Stimulated activated CD4-positive, alpha-beta T cell treated with anti-CD3 and anti-CD28 coated beads, Interleukin-12 subunit alpha, Interleukin-12 subunit beta, amount 100 ng/mL, for 24 hours (primary cell): Measurements from ENCODE around the gene GADD45A.
"Not testable (repeated sequence)": the region's sequence is repeated elsewhere in the genome, so short reads cannot be mapped to it uniquely, and the experiment has no call there.

Experiments
- DNase-seq, 2 experiments: peaks; one replicate each; pipeline ENCODE4 v3.0.0-alpha.2; 2020; ENCODE audit warnings: low read depth in 2 of 2

GADD45A gene

DNA sequence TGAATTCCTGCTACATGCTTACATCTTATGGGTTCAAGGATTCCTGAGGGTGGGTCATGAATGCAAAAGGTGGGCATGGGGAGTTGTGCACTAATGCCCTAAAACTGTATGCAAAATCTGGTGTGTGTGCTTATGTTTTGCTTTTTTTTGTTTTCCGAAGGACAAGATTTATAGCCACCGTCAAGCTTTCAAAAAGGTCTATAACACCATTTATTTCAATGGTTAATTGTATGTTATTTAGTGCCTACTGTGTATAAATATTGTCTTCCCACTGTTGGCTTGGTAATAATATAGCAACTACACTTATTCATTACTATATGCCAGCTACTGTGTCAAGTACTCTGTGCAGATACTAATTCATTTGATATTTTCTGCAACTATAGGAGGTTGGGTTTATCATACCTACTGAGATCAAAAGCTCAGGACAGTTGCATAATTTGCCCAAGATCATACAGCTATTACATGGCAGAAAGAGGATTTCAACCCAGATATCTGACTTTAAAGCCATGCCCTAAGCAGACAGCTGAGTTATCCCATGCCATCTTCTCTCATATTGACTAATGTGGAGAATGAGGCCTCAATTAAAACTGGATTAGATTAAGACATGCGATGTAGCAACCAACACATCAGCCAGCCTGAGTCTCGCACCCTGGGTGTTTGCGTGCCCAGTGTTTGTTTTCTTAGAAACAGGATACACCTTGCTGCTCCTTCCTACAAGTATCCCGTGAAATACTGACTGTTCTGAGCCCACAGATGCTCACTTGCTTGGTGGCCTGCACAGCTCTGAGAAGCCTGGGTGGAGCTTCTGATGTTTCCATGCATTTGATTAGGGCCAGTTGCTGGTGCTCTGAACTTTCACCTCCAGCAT is 34.6 kb downstream of the GADD45A start:
- no peak for DNase-seq

- no peak for DNase-seq
These were observed 36.1 kb downstream of the GADD45A start for GRCh38 chr1:67721112-67721511.

GRCh38 chr1:67721650-67722291 is 36.8 kb downstream of the GADD45A start:
- DNase-seq = no peak

DNA sequence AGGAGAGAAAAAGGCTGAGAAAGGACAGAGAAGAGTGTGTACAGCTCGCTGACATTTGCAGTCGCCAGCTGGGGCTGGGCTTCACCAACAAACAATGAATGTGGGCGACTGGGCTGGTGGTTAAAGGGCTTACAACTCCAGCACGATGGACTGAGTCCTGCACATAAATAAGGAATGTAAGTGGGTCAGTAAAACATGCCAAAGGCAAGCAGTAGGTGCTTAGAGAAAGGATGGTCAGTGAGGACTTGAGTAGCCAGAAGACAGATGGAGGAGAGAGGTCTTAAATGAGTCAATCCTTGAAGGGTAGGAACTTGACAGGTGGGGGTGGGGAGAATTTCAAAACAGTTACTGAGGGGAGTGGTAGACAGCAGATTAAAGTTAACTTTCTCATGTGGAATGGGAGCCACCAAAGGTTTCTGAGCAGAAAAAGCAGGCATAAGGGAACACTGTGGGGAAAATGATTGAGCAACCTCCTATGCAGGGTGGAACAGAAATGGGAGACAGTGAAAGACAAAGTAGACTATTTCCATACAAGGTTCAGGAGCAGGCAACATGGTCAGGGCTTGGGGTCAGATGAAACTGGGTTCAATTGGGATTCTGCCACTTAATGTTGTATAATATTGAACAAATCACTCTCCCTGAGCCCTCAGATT is 37.4 kb downstream of the GADD45A start:
- no peak for DNase-seq

DNA sequence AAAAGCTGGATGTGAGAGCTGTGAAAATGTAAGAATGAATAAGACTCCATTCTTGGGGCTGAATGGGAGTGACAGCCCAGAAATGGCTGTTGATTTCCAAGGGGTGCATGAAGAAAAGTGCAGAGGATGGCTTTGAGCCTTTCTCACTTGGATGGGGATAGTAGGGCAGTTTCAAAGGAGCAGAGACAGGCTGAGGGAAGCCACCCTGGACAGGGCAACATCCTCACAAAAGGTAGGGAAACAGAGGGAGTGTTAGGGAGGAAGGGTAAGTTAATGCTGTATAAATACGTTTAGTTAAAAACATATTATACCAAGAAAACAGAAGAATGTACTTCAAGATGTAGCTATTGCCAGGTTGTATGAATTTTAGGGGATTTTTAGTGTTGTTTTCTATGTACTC is 38.1 kb downstream of the GADD45A start:
- DNase-seq = no peak

DNA sequence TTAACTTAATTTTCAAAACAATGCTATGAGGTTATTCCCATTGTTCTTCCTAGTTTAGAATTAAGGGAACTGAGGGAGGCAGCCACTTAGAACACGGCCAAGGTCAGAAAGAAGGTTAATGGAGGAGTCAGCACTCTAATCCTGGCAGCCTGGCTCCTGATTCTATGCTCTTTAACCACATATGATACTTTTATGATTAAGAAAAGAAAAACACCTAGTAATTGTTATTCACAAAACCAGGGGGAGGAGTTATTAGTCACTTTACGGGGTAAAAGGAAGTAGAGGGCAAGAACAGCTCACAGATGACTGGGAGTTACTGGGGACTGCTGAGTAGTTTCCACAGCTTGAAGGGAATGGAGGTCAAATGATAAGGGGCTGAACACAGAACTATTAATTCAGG is 38.6 kb downstream of the GADD45A start:
- DNase-seq = no peak

GRCh38 chr1:67724928-67725560 is 40.0 kb downstream of the GADD45A start:
- DNase-seq = no peak

- no peak for DNase-seq
These were observed 41.2 kb downstream of the GADD45A start for GRCh38 chr1:67726224-67726623.

- DNase-seq = no peak
These were observed 44.9 kb downstream of the GADD45A start for GRCh38 chr1:67729872-67730271.

GRCh38 chr1:67730312-67730711 is 45.3 kb downstream of the GADD45A start:
- DNase-seq = not testable (repeated sequence)

- DNase-seq = no peak
These were observed 46.3 kb downstream of the GADD45A start for GRCh38 chr1:67731322-67731721.

- DNase-seq = no peak
These were observed 47.8 kb downstream of the GADD45A start for GRCh38 chr1:67732750-67733151.

DNA sequence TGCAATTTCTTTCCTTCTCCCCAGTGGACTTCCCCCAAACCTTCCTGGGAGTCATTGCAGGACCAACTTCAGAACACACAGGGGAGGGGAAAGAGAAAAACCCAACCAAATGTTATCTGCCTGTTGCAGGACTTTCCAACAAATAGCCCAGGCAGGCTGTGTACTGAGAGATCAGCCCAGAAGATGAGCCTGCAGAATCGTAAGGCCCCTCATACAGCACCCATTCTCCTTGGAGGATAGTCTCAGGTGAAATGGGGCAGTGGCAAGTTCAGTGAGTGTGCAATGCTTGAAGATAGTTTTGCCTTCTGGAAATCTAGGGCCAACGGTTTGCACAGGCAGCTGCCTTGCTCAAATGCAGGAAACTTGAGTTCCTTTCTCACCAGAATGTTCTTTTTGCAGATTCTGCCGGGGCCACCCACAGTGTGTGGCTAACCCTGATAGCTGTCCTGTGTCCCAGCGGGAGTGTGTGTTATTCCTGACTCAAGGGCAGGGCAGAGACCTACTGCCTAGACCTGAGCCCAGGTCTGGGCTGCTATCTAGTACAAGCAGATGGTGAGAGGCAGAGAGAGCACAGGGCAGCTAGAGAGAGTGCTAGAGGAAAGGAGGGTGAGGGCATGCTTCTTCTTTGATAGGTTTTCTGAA is 48.8 kb downstream of the GADD45A start:
- no peak for DNase-seq

DNA sequence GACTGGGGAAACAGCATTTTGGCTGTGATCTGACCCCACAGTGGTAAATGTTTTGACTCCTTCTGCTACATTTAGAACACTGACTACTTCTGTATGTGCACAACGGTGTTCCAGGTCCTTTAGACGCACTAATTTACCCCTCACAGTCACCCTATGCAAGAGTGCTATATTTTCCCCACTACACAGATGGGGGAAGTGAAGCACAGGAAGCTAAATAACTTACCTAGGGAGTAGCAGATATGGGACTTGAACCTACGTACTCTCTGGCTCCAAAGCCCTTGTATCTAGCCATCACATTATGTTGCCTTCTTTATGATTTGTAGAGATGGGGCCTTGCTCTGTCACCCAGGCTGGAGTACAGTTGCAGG is 49.3 kb downstream of the GADD45A start:
- DNase-seq = no peak

- DNase-seq = no peak
These were observed 50.2 kb downstream of the GADD45A start for GRCh38 chr1:67735206-67735605.

- no peak for DNase-seq
These were observed 51.0 kb downstream of the GADD45A start for GRCh38 chr1:67735806-67736627.

GRCh38 chr1:67736750-67737149 is 51.7 kb downstream of the GADD45A start:
- DNase-seq = no peak

DNA sequence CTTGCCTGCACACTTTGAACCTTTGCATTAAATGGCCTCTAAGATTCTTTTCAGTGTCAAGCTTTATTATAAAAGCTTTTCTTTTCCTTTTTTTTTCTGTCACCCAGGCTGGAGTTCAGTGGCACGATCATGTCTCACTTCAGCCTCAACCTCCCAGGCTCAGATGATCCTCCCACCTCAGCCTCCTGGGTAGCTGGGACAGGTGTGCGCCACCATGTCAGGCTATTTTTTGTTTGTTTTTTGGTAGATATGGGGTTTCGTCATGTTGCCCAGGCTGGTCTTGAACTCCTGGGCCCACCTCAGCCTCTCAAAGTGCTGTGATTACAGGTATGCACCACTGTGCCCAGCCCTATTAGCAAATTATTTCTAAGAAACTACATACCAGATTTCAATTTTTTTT is 52.9 kb downstream of the GADD45A start:
- DNase-seq = no peak
